Measurements from ENCODE around the gene TMEM131L. TPM values are rescaled to one million over a fixed set of nuclear protein-coding genes. Genes with fewer than 3 reads are reported as not detected.
"Not testable (repeated sequence)": the region's sequence is repeated elsewhere in the genome, so short reads cannot be mapped to it uniquely, and the experiment has no call there.

Gene TMEM131L
- polyA plus RNA-seq, 2 of the 4 experiments (the other 2 are of a cell fraction), result 3.4 to 5.0 TPM

DNA sequence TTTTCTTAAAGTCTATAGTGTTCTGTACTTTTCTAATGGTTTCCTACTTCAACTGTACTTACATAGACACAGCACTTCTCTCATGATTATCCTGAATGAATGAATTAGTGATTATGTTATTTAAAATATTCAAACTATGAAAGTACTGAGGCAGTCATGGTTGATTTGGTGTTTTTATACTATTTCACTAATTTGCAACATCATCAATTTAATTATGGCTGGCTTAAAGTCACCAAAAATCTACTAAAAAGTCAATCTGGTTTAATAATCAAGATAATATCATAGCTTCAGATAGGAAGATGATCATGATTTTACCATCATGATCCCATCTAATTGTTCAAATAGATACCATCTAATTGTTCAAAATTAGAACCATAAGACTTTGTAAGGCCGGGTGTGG, 16.8 kb upstream of the TMEM131L start:
- no peak overlapping the region for H3K27ac ChIP-seq
- CTCF ChIA-PET, result no interaction called here
- 75% methylated on average over 1 of the region's 1 CpG for WGBS (ENCODE audit: missing lambda C conversion rate)
- H3K9me3 ChIP-seq, result no peaks in the 10 kb centered on the region
- POLR2A ChIA-PET, result no interaction called here
- H3K4me3 ChIP-seq, result no peak overlapping the region
- no peak for ATAC-seq
- DNase-seq (ENCODE audit: low read depth in 1 of 2, low spot score in 1 of 2), result no peak
- H3K4me1 ChIP-seq, result no peaks in the 10 kb centered on the region
- FAIRE-seq, result no peak
- H3K4me2 ChIP-seq, result no peak overlapping the region
- peak; percentile 90 for TF ChIP-seq MAFK (IDR thresholded peaks at IDR 0.05; ENCODE audit: partially characterized antibody)
- TF ChIP-seq NR3C1 (IDR thresholded peaks at IDR 0.05), result no peak
- no peak for TF ChIP-seq EP300 (IDR thresholded peaks at IDR 0.05)
- TF ChIP-seq SREBF2 (IDR thresholded peaks at IDR 0.05), result no peak

DNA sequence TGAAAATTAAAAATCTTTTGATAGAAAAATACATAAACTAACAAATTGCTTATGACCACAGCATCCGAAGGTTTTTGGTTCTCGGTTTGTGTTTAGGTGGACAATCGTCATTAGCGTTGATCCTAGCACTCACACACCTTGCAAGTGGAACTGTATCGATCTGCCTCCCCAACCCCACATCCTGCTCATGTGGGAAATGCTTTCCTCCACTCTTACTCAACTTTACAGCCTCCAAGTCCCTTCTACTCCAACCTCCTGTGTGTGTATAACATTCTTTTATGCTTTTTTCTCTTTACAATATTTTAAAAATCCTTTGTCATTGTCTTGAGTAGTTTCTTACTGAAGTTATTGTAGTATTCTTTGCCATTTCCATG, 15.6 kb upstream of the TMEM131L start:
- no peak overlapping the region for H3K4me2 ChIP-seq
- WGBS (ENCODE audit: missing lambda C conversion rate), result 86% methylated on average over 5 of the region's 5 CpGs
- no peak for TF ChIP-seq ESRRA (IDR thresholded peaks at IDR 0.05; ENCODE audit: borderline replicate concordance, low read length)
- TF ChIP-seq GATA3 (IDR thresholded peaks at IDR 0.05; ENCODE audit: borderline replicate concordance), result no peak
- no peak for TF ChIP-seq NFE2L2 (conservative IDR thresholded peaks at IDR 0.05; ENCODE audit: low read length)
- TF ChIP-seq RCOR1 (IDR thresholded peaks at IDR 0.05; ENCODE audit: low read depth, low read length), result no peak
- TF ChIP-seq, protein P1, sequence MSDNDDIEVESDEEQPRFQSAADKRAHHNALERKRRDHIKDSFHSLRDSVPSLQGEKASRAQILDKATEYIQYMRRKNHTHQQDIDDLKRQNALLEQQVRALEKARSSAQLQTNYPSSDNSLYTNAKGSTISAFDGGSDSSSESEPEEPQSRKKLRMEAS (IDR thresholded peaks at IDR 0.05), result no peak
- no peak for TF ChIP-seq RFX5 (IDR thresholded peaks at IDR 0.05)
- H3K4me1 ChIP-seq, result no peaks in the 10 kb centered on the region
- FAIRE-seq (no peak), DNase-seq (ENCODE audit: low read depth in 1 of 2, low spot score in 1 of 2) (no peak), ATAC-seq (no peak)
- POLR2A ChIA-PET, result no interaction called here
- CTCF ChIA-PET, result no interaction called here
- H3K27ac ChIP-seq, result no peak overlapping the region
- no peak overlapping the region for H3K4me3 ChIP-seq
- no peaks in the 10 kb centered on the region for H3K9me3 ChIP-seq

DNA sequence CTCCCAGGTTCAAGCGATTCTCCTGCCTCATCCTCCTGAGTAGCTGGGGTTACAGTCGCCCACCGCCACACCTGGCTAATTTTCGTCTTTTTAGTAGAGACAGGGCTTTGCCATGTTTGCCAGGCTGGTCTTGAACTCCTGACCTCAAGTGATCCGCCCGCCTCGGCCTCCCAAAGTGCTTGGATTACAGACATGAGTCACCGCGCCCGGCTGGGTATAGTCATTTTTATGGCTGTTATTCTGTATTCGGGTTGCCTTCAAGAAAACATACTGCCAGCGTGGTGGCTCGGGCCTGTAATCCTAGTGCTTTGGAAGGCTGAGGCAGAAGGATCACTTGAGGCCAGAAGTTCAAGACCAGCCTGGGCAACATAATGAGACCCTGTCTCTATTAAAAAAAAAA, 15.0 kb upstream of the TMEM131L start:
- POLR2A ChIA-PET, result not testable (repeated sequence)

DNA sequence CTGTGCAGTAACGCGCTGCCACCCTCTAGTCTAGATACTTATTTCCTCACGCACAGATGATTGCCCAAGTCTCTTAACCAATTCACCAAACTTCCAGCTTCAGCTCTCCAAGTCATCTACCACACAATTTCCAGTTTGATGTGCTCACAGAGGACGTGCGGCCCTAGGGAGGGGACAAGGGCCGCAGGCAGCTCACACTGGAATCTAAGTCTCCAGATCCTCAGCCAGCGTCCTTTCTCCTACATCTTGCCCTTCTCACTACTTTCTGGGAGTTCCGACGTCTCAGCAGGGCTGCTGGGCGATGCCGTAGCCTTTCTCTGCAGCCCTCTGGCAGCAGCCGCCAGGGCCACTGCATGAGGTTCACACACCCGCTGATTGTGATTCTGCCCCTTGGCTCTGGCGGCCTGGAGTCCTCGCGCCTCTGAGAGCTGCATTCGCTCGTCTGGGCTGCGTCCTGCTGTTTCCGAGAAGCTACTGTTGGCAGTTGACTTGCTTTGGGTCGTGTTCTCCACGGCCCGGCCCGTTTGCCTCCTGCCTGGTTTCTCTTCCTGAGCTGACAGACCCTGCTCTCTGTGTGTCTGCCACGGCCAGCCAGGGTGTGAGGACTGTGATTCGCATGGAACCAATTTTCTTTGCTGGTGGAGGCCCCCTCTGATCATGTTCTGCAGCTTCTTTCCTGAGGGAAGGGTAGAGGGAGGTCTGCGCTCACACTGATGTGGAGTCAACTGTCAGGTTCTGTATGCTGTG, 14.1 kb upstream of the TMEM131L start:
- Histone ChIP-seq H3K4me3 (no peak overlapping the region), H3K4me2 (no peak overlapping the region), H3K4me1 (no peaks in the 10 kb centered on the region), H3K27ac (no peak overlapping the region), H3K9me3 (no peaks in the 10 kb centered on the region)
- no peak for FAIRE-seq
- ChIA-PET POLR2A (no interaction called here), CTCF (interaction anchor here (0.7 kb wide), 1 partner anchor 14 kb away, joined by 3 read pairs; the partner anchor contains the start of gene TMEM131L)
- TF ChIP-seq, protein P2, sequence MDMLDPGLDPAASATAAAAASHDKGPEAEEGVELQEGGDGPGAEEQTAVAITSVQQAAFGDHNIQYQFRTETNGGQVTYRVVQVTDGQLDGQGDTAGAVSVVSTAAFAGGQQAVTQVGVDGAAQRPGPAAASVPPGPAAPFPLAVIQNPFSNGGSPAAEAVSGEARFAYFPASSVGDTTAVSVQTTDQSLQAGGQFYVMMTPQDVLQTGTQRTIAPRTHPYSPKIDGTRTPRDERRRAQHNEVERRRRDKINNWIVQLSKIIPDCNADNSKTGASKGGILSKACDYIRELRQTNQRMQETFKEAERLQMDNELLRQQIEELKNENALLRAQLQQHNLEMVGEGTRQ (IDR thresholded peaks at IDR 0.05), result no peak
- TF ChIP-seq ESRRA (IDR thresholded peaks at IDR 0.05; ENCODE audit: borderline replicate concordance, low read length) (no peak), JUN (IDR thresholded peaks at IDR 0.05) (no peak), ZC3H11A (IDR thresholded peaks at IDR 0.05) (no peak), ZSCAN20 (CRISPR knock-in tag; IDR thresholded peaks at IDR 0.05) (no peak), TP53 (CRISPR knock-in tag; IDR thresholded peaks at IDR 0.05) (no peak), HDAC2 (IDR thresholded peaks at IDR 0.05) (no peak)
- TF ChIP-seq, protein P1 (IDR thresholded peaks at IDR 0.05), result no peak
- TF ChIP-seq, protein P3, sequence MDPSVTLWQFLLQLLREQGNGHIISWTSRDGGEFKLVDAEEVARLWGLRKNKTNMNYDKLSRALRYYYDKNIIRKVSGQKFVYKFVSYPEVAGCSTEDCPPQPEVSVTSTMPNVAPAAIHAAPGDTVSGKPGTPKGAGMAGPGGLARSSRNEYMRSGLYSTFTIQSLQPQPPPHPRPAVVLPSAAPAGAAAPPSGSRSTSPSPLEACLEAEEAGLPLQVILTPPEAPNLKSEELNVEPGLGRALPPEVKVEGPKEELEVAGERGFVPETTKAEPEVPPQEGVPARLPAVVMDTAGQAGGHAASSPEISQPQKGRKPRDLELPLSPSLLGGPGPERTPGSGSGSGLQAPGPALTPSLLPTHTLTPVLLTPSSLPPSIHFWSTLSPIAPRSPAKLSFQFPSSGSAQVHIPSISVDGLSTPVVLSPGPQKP (IDR thresholded peaks at IDR 0.05; ENCODE audit: low read depth, low read length), result no peak
- ATAC-seq, result no peak
- WGBS (ENCODE audit: missing lambda C conversion rate), result 90% methylated on average over 27 of the region's 27 CpGs
- DNase-seq (ENCODE audit: low read depth in 1 of 2, low spot score in 1 of 2), result no peak

More for the DNA sequence above, 15.0 kb upstream of the TMEM131L start:
- not testable (repeated sequence) for ATAC-seq; H3K4me1 ChIP-seq; H3K9me3 ChIP-seq; DNase-seq (ENCODE audit: low read depth in 1 of 2, low spot score in 1 of 2); H3K27ac ChIP-seq; H3K4me3 ChIP-seq; H3K4me2 ChIP-seq; FAIRE-seq
- WGBS (ENCODE audit: missing lambda C conversion rate), result 73% methylated on average over 8 of the region's 13 CpGs
- CTCF ChIA-PET, result interaction anchor here (0.7 kb wide), 1 partner anchor 15 kb away, joined by 3 read pairs; the partner anchor contains the start of gene TMEM131L

Measured in A549 (cell line).